NB4 (cell line): ENCODE results near the gene SH2D5.

ENCODE experiments used
- MYC ChIP-seq: IDR thresholded peaks from 2 replicates; pipeline ENCODE4 v1.6.1; 2011; ENCODE audit warnings: low read depth, low read length
- POLR2A ChIP-seq: IDR thresholded peaks from 2 replicates; pipeline ENCODE4 v1.6.1; 2011; ENCODE audit warnings: mild to moderate bottlenecking; ENCODE audit not compliant: insufficient read length; ENCODE audit errors: extremely low read depth
- TF ChIP-seq, protein P1 (sequence below): IDR thresholded peaks from one replicate; pipeline ENCODE4 v1.5.1; 2012; ENCODE audit warnings: low read depth, low read length

GRCh38 chr1:20685099-20685662 lies 47.3 kb downstream of the SH2D5 start:
- TF ChIP-seq POLR2A (no peak), MYC (no peak)
- TF ChIP-seq, protein P1, sequence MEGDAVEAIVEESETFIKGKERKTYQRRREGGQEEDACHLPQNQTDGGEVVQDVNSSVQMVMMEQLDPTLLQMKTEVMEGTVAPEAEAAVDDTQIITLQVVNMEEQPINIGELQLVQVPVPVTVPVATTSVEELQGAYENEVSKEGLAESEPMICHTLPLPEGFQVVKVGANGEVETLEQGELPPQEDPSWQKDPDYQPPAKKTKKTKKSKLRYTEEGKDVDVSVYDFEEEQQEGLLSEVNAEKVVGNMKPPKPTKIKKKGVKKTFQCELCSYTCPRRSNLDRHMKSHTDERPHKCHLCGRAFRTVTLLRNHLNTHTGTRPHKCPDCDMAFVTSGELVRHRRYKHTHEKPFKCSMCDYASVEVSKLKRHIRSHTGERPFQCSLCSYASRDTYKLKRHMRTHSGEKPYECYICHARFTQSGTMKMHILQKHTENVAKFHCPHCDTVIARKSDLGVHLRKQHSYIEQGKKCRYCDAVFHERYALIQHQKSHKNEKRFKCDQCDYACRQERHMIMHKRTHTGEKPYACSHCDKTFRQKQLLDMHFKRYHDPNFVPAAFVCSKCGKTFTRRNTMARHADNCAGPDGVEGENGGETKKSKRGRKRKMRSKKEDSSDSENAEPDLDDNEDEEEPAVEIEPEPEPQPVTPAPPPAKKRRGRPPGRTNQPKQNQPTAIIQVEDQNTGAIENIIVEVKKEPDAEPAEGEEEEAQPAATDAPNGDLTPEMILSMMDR, result no peak
